Thymus (tissue), 2 donors: ENCODE measurements around the gene CCNI. TPM values are rescaled to one million over a fixed set of nuclear protein-coding genes. Genes with fewer than 3 reads are reported as not detected.

ENCODE experiments used
- polyA plus RNA-seq: library from polyadenylated mRNA; stranded (reverse); fragments of 200-250 nt; gene quantifications from one replicate; pipeline ENCODE4 v1.2.3, GENCODE V29; 2013
- total RNA-seq: library from RNA; stranded (reverse); fragments of 120-200 nt; gene quantifications from one replicate; pipeline ENCODE4 v1.2.4, GENCODE V29; 2013
- donor health status: healthy.

Gene CCNI
- total and polyA plus RNA-seq, 2 donors = 112 to 223 TPM

Other genes starting within 250 kb of the CCNI start
- 0.24 TPM for gene SOWAHB, start 177.8 kb downstream of the CCNI start, total RNA-seq
- 0.37 TPM for gene SOWAHB, start 177.8 kb downstream of the CCNI start, polyA plus RNA-seq
- gene SEPTIN11, start 126.2 kb downstream of the CCNI start, total RNA-seq = 26.9 TPM
- gene SEPTIN11, start 126.2 kb downstream of the CCNI start, polyA plus RNA-seq = 21.6 TPM
- gene CCNG2, start 81.2 kb upstream of the CCNI start, total RNA-seq = 47.8 TPM
- 32.8 TPM for gene CCNG2, start 81.2 kb upstream of the CCNI start, polyA plus RNA-seq